ENCODE results near the gene GPX4. TPM values are rescaled to one million over a fixed set of nuclear protein-coding genes. Genes with fewer than 3 reads are reported as not detected.

GPX4 gene
- total and polyA plus RNA-seq, 12 donors: 332 to 1,424 (median 704) TPM

DNA sequence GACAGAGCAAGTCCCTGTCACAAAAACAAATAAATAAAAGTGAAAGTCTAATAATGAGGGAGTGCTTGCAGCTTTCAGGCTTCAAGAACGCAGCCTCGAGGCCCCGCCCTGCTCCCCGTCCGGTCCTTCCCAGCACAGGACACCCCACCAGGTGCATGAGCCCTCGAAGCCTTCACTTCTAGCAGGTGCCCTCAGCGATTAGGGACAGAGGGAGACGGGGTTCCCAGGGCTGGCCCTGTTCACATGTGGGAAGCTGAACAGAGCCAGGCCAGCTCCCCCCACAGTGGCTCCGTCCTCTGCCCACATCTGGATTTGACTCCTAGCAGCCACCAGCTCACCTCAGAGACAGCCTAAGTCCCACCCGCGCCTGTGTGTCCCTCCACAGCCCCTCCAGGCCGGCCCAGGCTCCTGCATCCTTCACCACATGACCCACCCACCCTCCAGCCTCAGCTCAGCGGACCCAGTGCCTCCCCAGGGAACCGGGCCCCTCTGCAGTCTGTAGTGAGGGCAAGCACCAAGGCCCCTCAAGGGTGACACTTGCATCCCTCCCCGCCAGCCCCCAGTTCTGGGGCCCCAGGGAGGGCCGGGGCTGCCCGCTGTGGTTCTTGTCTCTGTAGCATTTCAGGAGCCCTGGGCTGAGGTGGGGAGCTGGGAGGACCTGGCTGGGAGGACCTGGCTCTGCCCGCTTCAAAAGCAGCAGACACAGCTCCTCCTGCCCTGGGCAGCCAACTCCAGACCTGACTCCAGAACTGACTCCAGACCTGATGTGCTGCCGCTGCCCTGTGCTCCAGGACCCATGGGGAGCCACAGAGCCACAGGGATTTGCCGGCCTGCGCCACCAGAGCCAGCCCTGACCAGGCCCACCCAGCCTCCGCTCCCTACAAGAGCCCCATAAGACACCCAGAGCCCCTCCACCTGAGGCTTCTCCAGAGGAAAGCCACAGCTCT lies 27.2 kb downstream of the GPX4 start:
- WGBS, 4 donors: 64 to 87% (median 69%) methylated on average over 11 to 22 of the region's 22 CpGs
- H3K36me3 ChIP-seq (replicated peaks in 1 of 2): peaks cover 0 to 32% of the 10 kb centered on the region in 2 donors

DNA sequence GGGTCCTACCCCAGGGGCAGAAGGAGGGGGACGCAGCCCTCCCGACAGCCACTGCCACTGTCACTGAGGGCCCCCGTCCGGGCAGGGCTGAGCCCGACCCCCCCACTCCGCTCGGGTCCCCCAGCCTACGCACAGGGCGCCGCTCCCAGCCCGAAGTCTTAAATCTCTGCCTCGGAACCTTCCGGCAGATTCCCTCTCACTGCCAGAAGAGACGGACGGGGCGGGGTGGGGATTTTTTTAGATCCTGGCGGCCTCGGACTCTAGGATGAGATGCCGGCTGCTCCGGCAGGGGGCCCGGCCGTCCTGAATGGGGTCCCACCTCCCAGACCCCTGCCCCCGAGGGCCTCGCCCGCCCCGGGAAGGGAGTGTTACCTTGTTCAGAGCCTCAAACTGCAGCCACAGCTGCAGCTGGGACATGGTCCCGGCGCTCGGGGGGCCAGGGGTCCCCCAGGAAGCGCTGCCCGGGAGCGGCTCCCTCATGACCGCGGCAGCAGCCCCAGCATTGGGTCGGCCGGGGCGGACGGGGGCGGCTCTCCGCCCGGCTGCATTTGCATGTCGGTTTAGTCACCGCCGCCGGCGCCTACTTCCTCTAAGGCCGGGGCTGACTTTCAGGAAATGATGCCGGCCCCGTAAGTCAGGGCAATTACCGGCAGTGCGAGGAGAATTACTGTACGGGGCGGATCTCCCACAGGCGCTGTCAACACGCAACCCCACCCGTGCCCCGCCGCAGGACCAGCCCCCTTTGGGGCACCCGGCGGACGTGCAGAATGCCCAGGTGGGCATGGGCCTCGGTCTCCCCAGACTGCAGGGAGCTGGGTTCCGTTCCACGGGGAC lies 28.1 kb downstream of the GPX4 start:
- intact Hi-C loops (cut with DNase I): no loop called here
- DNase-seq: peak; percentile 69 to 93 (median 91)
- TF ChIP-seq, protein P1, sequence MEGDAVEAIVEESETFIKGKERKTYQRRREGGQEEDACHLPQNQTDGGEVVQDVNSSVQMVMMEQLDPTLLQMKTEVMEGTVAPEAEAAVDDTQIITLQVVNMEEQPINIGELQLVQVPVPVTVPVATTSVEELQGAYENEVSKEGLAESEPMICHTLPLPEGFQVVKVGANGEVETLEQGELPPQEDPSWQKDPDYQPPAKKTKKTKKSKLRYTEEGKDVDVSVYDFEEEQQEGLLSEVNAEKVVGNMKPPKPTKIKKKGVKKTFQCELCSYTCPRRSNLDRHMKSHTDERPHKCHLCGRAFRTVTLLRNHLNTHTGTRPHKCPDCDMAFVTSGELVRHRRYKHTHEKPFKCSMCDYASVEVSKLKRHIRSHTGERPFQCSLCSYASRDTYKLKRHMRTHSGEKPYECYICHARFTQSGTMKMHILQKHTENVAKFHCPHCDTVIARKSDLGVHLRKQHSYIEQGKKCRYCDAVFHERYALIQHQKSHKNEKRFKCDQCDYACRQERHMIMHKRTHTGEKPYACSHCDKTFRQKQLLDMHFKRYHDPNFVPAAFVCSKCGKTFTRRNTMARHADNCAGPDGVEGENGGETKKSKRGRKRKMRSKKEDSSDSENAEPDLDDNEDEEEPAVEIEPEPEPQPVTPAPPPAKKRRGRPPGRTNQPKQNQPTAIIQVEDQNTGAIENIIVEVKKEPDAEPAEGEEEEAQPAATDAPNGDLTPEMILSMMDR (IDR thresholded peaks at IDR 0.05): peak in 2 of 6 experiments; percentile 11 to 36
- peak; percentile 20 to 60 for TF ChIP-seq POLR2A (IDR thresholded peaks at IDR 0.05)
- no peaks in the 10 kb centered on the region for H3K27me3 ChIP-seq
- peak overlapping the region; percentile 86 to 99 (median 91) for H3K27ac ChIP-seq
- peaks cover 0 to 23% of the 10 kb centered on the region in 2 donors for H3K36me3 ChIP-seq (replicated peaks in 1 of 2)
- H3K4me1 ChIP-seq (replicated peaks in 1 of 2): peaks cover 34 to 65% of the 10 kb centered on the region in 2 donors
- no peaks in the 10 kb centered on the region for H3K9me3 ChIP-seq (replicated peaks in 1 of 3)
- WGBS, 4 donors: 35 to 63% (median 45%) methylated on average over 8 to 64 of the region's 64 CpGs
- H3K4me3 ChIP-seq: peak overlapping the region in 3 of 4 donors; percentile 26 to 69 (median 53)

More for the DNA sequence above, 27.2 kb downstream of the GPX4 start:
- no peak for DNase-seq
- Histone ChIP-seq H3K27me3 (no peaks in the 10 kb centered on the region), H3K4me3 (peak overlapping the region in 3 of 4 donors; percentile 26 to 69 (median 53)), H3K9me3 (replicated peaks in 1 of 3) (no peaks in the 10 kb centered on the region), H3K4me1 (replicated peaks in 1 of 2) (peaks cover 33 to 66% of the 10 kb centered on the region in 2 donors), H3K27ac (peak overlapping the region; percentile 86 to 99 (median 91))
- intact Hi-C loops (cut with DNase I): no loop called here
- TF ChIP-seq, protein P1 (IDR thresholded peaks at IDR 0.05): no peak
- TF ChIP-seq POLR2A (IDR thresholded peaks at IDR 0.05): no peak

DNA sequence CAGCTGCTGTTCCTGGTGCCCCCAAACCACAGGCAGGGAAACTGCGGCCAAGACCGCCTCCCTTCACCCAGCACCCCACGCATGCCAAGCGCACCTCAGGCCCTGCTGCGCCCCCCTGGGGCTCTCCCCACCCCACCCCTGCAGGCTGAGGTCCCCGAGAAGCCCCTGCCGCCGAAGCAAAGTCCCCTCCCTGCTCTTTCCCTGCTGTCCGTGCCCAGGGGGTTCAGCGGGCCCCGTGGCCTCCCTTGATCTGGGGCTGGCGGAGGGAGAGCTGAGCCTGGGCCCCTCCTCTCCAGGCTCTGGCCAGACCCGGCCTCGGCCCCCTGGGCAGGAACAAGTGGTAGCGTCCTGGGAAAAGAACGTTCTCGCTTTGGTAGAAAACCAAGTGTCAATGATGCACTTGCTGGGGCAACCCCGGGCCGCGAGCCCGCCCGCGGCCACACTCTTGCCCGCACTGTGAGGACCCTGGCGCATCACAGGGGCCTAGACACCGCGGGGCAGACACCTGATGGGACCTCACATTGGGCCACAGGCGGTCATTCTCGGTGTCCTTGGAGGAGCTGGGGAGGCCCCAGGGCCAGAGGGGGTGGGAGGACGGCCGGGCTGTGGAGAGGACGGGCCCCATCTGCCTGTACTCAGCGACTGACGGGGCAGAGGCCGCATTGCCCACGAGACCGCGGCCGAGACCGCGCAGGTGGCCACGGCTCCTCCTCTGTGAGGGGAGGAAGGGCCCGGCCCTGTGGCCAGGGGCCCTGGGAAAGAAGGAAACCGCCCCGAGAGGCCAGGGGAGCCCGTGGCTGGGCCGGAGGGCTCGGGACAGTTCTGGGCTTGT lies 29.0 kb downstream of the GPX4 start:
- Histone ChIP-seq H3K4me3 (peak overlapping the region in 2 of 4 donors; percentile 26 to 69), H3K4me1 (replicated peaks in 1 of 2) (peaks cover 34 to 64% of the 10 kb centered on the region in 2 donors), H3K27me3 (no peaks in the 10 kb centered on the region), H3K36me3 (replicated peaks in 1 of 2) (peaks cover 0 to 14% of the 10 kb centered on the region in 2 donors), H3K27ac (peak overlapping the region; percentile 86 to 99 (median 91)), H3K9me3 (replicated peaks in 1 of 3) (no peaks in the 10 kb centered on the region)
- intact Hi-C loops (cut with DNase I): no loop called here
- TF ChIP-seq POLR2A (IDR thresholded peaks at IDR 0.05): peak in 1 of 2 donors; percentile 41
- TF ChIP-seq, protein P1 (IDR thresholded peaks at IDR 0.05): no peak
- 30 to 71% (median 43%) methylated on average over 18 to 48 of the region's 48 CpGs for WGBS, 4 donors
- peak in 4 of 7 donors; percentile 63 to 79 (median 69) for DNase-seq
